GM21390 (cell line): ENCODE data around the gene SH2D1B.

ENCODE experiments used
- ATAC-seq: cut with Tn5 transposase; IDR thresholded peaks from one replicate; pipeline ENCODE4 v1.9.1; 2021; ENCODE audit not compliant: unreplicated experiment

SH2D1B gene

GRCh38 chr1:162400790-162401355 is 11.1 kb downstream of the SH2D1B start:
- ATAC-seq = no peak

GRCh38 chr1:162398999-162399580 is 12.8 kb downstream of the SH2D1B start:
- ATAC-seq = no peak

- ATAC-seq = no peak
Observed at GRCh38 chr1:162397943-162398560, 13.9 kb downstream of the SH2D1B start.

GRCh38 chr1:162397039-162397448 is 14.9 kb downstream of the SH2D1B start:
- no peak for ATAC-seq

- no peak for ATAC-seq
Observed at GRCh38 chr1:162396201-162396906, 15.6 kb downstream of the SH2D1B start.

- no peak for ATAC-seq
Observed at GRCh38 chr1:162391790-162392563, 20.0 kb downstream of the SH2D1B start.

- no peak for ATAC-seq
Observed at GRCh38 chr1:162390396-162391185, 21.3 kb downstream of the SH2D1B start.

- no peak for ATAC-seq
Observed at GRCh38 chr1:162389971-162390370, 22.0 kb downstream of the SH2D1B start.

- no peak for ATAC-seq
Observed at GRCh38 chr1:162389021-162389818, 22.7 kb downstream of the SH2D1B start.

- ATAC-seq = no peak
Observed at GRCh38 chr1:162388615-162389014, 23.3 kb downstream of the SH2D1B start.

GRCh38 chr1:162388083-162388594 is 23.8 kb downstream of the SH2D1B start:
- no peak for ATAC-seq

- ATAC-seq = no peak
Observed at GRCh38 chr1:162387226-162388082, 24.5 kb downstream of the SH2D1B start.

- no peak for ATAC-seq
Observed at GRCh38 chr1:162386292-162387225, 25.4 kb downstream of the SH2D1B start.

GRCh38 chr1:162385702-162386101 is 26.2 kb downstream of the SH2D1B start:
- no peak for ATAC-seq

- ATAC-seq = no peak
Observed at GRCh38 chr1:162385280-162385623, 26.7 kb downstream of the SH2D1B start.

GRCh38 chr1:162384601-162385279 is 27.2 kb downstream of the SH2D1B start:
- ATAC-seq = no peak

- ATAC-seq = no peak
Observed at GRCh38 chr1:162384116-162384515, 27.8 kb downstream of the SH2D1B start.
